Smooth muscle cell (in vitro differentiated cells): ENCODE data around the gene BCL7A. TPM values are rescaled to one million over a fixed set of nuclear protein-coding genes. Genes with fewer than 3 reads are reported as not detected.

Source experiments
- DNase-seq: peaks from one replicate; lab custom pipeline; 2025; ENCODE audit not compliant: unreplicated experiment; lab: John Stamatoyannopoulos, UW
- H2AFZ ChIP-seq: fragments of 200-600 bp; sonication (generic); 2 replicates; pipeline ENCODE4 v1.6.0; 2016; ENCODE audit warnings: antibody characterized with exemption, low read depth, mild to moderate bottlenecking
- H3F3A ChIP-seq: fragments of 200-600 bp; sonication (generic); 2 replicates; pipeline ENCODE4 v1.6.0; 2017; ENCODE audit warnings: antibody characterized with exemption, low read depth
- H3K27ac ChIP-seq: fragments of 200-600 bp; sonication (generic); 2 replicates; pipeline ENCODE4 v1.5.1; 2016; ENCODE audit warnings: low read depth, mild to moderate bottlenecking
- H3K27me3 ChIP-seq: fragments of 200-600 bp; sonication (generic); 2 replicates; pipeline ENCODE4 v1.6.1; 2016; ENCODE audit warnings: low read depth, mild to moderate bottlenecking
- H3K36me3 ChIP-seq: fragments of 200-600 bp; sonication (generic); 2 replicates; pipeline ENCODE4 v1.5.1; 2016; ENCODE audit warnings: low read depth
- H3K4me1 ChIP-seq: fragments of 200-600 bp; sonication (generic); 2 replicates; pipeline ENCODE4 v1.5.1; 2016; ENCODE audit warnings: low read depth
- H3K4me2 ChIP-seq: fragments of 200-600 bp; sonication (generic); 2 replicates; pipeline ENCODE4 v1.6.0; 2016; ENCODE audit warnings: mild to moderate bottlenecking
- H3K4me3 ChIP-seq: fragments of 200-600 bp; sonication (generic); 2 replicates; pipeline ENCODE4 v1.5.1; 2016; ENCODE audit warnings: mild to moderate bottlenecking
- H3K79me2 ChIP-seq: fragments of 200-600 bp; sonication (generic); 2 replicates; pipeline ENCODE4 v1.6.0; 2016; ENCODE audit warnings: low read depth, mild to moderate bottlenecking
- H3K9ac ChIP-seq: fragments of 200-600 bp; sonication (generic); 2 replicates; pipeline ENCODE4 v1.6.0; 2016; ENCODE audit warnings: low read depth
- H3K9me3 ChIP-seq: fragments of 200-600 bp; sonication (generic); replicated peaks from 2 replicates; pipeline ENCODE4 v1.5.1; 2016; ENCODE audit warnings: low read depth
- H4K20me1 ChIP-seq: fragments of 200-600 bp; sonication (generic); 2 replicates; pipeline ENCODE4 v1.6.0; 2016; ENCODE audit warnings: low read depth
- CTCF ChIP-seq: fragments of 200-600 bp; sonication (generic); IDR thresholded peaks from 2 replicates; pipeline ENCODE4 v1.5.1; 2017; ENCODE audit warnings: borderline replicate concordance, mild to moderate bottlenecking, antibody characterized with exemption; ENCODE audit not compliant: insufficient read depth, poor library complexity, severe bottlenecking
- WGBS: methylation state at CpG from one replicate; pipeline ENCODE4 v1.1.7; 2016; ENCODE audit warnings: low lambda C conversion rate; 5-methylcytosine and 5-hydroxymethylcytosine counted together
- polyA plus RNA-seq: library from polyadenylated mRNA; unstranded; fragments of >200 nt; fragmentation: Nextera tagmentation; extraction: Ambion mirVana; gene quantifications from 2 replicates; pipeline ENCODE4 v1.2.1, GENCODE V29; 2016
- total RNA-seq: library from RNA; depleted of rRNA; stranded (reverse); fragments of >200 nt; gene quantifications from 2 replicates; pipeline ENCODE4 v1.2.3, GENCODE V29; 2014

BCL7A gene
- 2.7 and 4.3 TPM in 2 replicates for total RNA-seq
- polyA plus RNA-seq, result 3.0 and 5.7 TPM in 2 replicates

- Histone ChIP-seq H4K20me1 (peaks cover 3% of the 10 kb centered on the region), H3K9me3 (no peaks in the 10 kb centered on the region), H3K36me3 (no peaks in the 10 kb centered on the region), H3K4me1 (peaks cover 9% of the 10 kb centered on the region), H3K27ac (no peak within 1 kb of the TSS), H3K4me3 (peak within 1 kb of the TSS; percentile 71), H2AFZ (peak within 1 kb of the TSS; percentile 86), H3K9ac (no peak within 1 kb of the TSS), H3K79me2 (no peaks in the 10 kb centered on the region), H3F3A (peaks cover 8% of the 10 kb centered on the region), H3K27me3 (peaks cover 12% of the 10 kb centered on the region), H3K4me2 (peak within 1 kb of the TSS; percentile 98)
- under 1% methylated on average over 21 of the region's 83 CpGs for WGBS
- DNase-seq, result peak; percentile 38
- TF ChIP-seq CTCF, result no peak
Measured at GRCh38 chr12:122021822-122022392, at the start of gene BCL7A. Gene BCL7A (plus strand): TSS chr12:122021884. CDS start chr12:122022092, 208 bp downstream.

GRCh38 chr12:121974026-121974985, 47.4 kb upstream of the BCL7A start:
- WGBS, result 89% methylated on average over 13 of the region's 13 CpGs
- DNase-seq, result no peak
- Histone ChIP-seq H3K9me3 (no peaks in the 10 kb centered on the region), H3F3A (no peaks in the 10 kb centered on the region), H3K4me2 (no peak overlapping the region), H2AFZ (no peak overlapping the region), H3K27me3 (no peaks in the 10 kb centered on the region), H3K4me1 (no peaks in the 10 kb centered on the region), H3K27ac (no peak overlapping the region), H4K20me1 (no peaks in the 10 kb centered on the region), H3K4me3 (no peak overlapping the region), H3K79me2 (no peaks in the 10 kb centered on the region), H3K9ac (no peak overlapping the region), H3K36me3 (no peaks in the 10 kb centered on the region)
- no peak for TF ChIP-seq CTCF

GRCh38 chr12:121975021-121975420, 46.7 kb upstream of the BCL7A start:
- Histone ChIP-seq H3K27ac (no peak overlapping the region), H3F3A (no peaks in the 10 kb centered on the region), H2AFZ (no peak overlapping the region), H3K79me2 (no peaks in the 10 kb centered on the region), H3K9me3 (no peaks in the 10 kb centered on the region), H3K27me3 (no peaks in the 10 kb centered on the region), H3K4me2 (no peak overlapping the region), H3K9ac (no peak overlapping the region), H3K36me3 (no peaks in the 10 kb centered on the region), H3K4me1 (no peaks in the 10 kb centered on the region), H3K4me3 (no peak overlapping the region), H4K20me1 (no peaks in the 10 kb centered on the region)
- no peak for TF ChIP-seq CTCF
- DNase-seq, result no peak
- WGBS, result 95% methylated on average over 6 of the region's 6 CpGs
